DOHH2 (cell line): Measurements from ENCODE around the gene DNAJB4.
"Not testable (repeated sequence)": the region's sequence is repeated elsewhere in the genome, so short reads cannot be mapped to it uniquely, and the experiment has no call there.

Experiments used
- H3F3A ChIP-seq: fragments of 200-600 bp; sonication (generic), shearing (Covaris generic); 2 replicates; pipeline ENCODE4 v1.6.0; 2016; ENCODE audit warnings: antibody characterized with exemption, mild to moderate bottlenecking; ENCODE audit not compliant: control insufficient read depth, insufficient read depth
- H3K27ac ChIP-seq: fragments of 200-600 bp; sonication (generic); 2 replicates; pipeline ENCODE4 v1.5.1; 2014; ENCODE audit warnings: low read depth, mild to moderate bottlenecking, low read length, moderate library complexity
- H3K27me3 ChIP-seq: fragments of 200-600 bp; sonication (generic); 2 replicates; pipeline ENCODE4 v1.6.1; 2014; ENCODE audit warnings: mild to moderate bottlenecking, low read length, mixed read lengths; ENCODE audit not compliant: control insufficient read depth
- H3K36me3 ChIP-seq: fragments of 200-600 bp; sonication (generic); 2 replicates; pipeline ENCODE4 v1.6.1; 2014; ENCODE audit warnings: mild to moderate bottlenecking, low read length, moderate library complexity, mixed read lengths; ENCODE audit not compliant: control insufficient read depth
- H3K4me1 ChIP-seq: fragments of 200-600 bp; sonication (generic); 2 replicates; pipeline ENCODE4 v1.6.1; 2014; ENCODE audit warnings: mild to moderate bottlenecking, low read length, mixed read lengths; ENCODE audit not compliant: control insufficient read depth
- H3K4me2 ChIP-seq: fragments of 200-600 bp; sonication (generic); 2 replicates; pipeline ENCODE4 v1.6.0; 2014; ENCODE audit warnings: mild to moderate bottlenecking, low read length, moderate library complexity
- H3K4me3 ChIP-seq: fragments of 200-600 bp; sonication (generic); 2 replicates; pipeline ENCODE4 v1.5.1; 2014; ENCODE audit warnings: mild to moderate bottlenecking, low read length, mixed read lengths
- H3K79me2 ChIP-seq: fragments of 200-600 bp; sonication (generic); 2 replicates; pipeline ENCODE4 v1.6.1; 2014; ENCODE audit warnings: mild to moderate bottlenecking, low read length, mixed read lengths; ENCODE audit not compliant: control insufficient read depth
- H3K9me2 ChIP-seq: fragments of 200-600 bp; sonication (generic); replicated peaks from 2 replicates; pipeline ENCODE4 v1.6.1; 2014; ENCODE audit warnings: mild to moderate bottlenecking, low read length, mixed read lengths; ENCODE audit not compliant: control insufficient read depth
- H3K9me3 ChIP-seq: fragments of 200-600 bp; sonication (generic); 2 replicates; pipeline ENCODE4 v1.6.1; 2014; ENCODE audit warnings: antibody characterized with exemption, low read length, mixed read lengths; ENCODE audit not compliant: control insufficient read depth, insufficient read depth
- H4K20me1 ChIP-seq: fragments of 200-600 bp; sonication (generic); 2 replicates; pipeline ENCODE4 v1.6.0; 2014; ENCODE audit warnings: low read depth, mild to moderate bottlenecking, antibody characterized with exemption, low read length, moderate library complexity; ENCODE audit not compliant: control insufficient read depth, insufficient read depth
- EZH2phosphoT487 ChIP-seq: fragments of 200-600 bp; sonication (generic); IDR thresholded peaks from 2 replicates; pipeline ENCODE4 v1.6.1; 2017; ENCODE audit warnings: borderline replicate concordance, mild to moderate bottlenecking, antibody characterized with exemption, low read length, moderate library complexity, mixed read lengths
- TF ChIP-seq, protein P1 (sequence below): fragments of 200-600 bp; sonication (generic); IDR thresholded peaks from one replicate; pipeline ENCODE4 v1.5.1; 2014; ENCODE audit warnings: antibody characterized with exemption, mild to moderate bottlenecking, low read depth, low read length; ENCODE audit not compliant: poor library complexity, severe bottlenecking

Gene DNAJB4

DNA sequence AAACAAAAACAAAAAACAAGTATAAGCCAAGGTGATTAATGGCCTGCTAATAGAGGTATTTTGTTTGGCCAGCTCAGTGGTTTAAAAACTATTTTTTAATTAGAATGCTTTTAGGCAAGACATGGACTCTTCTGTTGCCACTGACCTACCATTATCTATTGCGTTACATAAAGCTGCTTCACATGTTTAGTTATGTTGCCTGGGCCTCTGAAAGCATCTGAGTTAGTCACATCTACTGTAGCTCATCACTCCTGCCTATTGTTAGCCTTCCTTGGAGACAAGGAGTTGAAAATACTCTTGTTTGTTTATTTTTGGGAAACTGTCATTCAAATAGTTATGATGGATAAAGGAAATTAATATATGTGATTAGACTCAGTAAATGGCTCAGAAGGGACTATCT lies 14.3 kb downstream of the DNAJB4 start:
- H3K9me3 ChIP-seq = no peaks in the 10 kb centered on the region
- H3F3A ChIP-seq = no peaks in the 10 kb centered on the region
- H3K4me1 ChIP-seq = no peaks in the 10 kb centered on the region
- H3K27me3 ChIP-seq = no peaks in the 10 kb centered on the region
- H3K27ac ChIP-seq = no peak overlapping the region
- no peak overlapping the region for H3K4me2 ChIP-seq
- no peaks in the 10 kb centered on the region for H3K79me2 ChIP-seq
- TF ChIP-seq EZH2phosphoT487 = no peak
- TF ChIP-seq, protein P1, sequence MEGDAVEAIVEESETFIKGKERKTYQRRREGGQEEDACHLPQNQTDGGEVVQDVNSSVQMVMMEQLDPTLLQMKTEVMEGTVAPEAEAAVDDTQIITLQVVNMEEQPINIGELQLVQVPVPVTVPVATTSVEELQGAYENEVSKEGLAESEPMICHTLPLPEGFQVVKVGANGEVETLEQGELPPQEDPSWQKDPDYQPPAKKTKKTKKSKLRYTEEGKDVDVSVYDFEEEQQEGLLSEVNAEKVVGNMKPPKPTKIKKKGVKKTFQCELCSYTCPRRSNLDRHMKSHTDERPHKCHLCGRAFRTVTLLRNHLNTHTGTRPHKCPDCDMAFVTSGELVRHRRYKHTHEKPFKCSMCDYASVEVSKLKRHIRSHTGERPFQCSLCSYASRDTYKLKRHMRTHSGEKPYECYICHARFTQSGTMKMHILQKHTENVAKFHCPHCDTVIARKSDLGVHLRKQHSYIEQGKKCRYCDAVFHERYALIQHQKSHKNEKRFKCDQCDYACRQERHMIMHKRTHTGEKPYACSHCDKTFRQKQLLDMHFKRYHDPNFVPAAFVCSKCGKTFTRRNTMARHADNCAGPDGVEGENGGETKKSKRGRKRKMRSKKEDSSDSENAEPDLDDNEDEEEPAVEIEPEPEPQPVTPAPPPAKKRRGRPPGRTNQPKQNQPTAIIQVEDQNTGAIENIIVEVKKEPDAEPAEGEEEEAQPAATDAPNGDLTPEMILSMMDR = no peak
- no peak overlapping the region for H3K4me3 ChIP-seq
- H3K36me3 ChIP-seq = no peaks in the 10 kb centered on the region
- no peaks in the 10 kb centered on the region for H3K9me2 ChIP-seq
- no peaks in the 10 kb centered on the region for H4K20me1 ChIP-seq

DNA sequence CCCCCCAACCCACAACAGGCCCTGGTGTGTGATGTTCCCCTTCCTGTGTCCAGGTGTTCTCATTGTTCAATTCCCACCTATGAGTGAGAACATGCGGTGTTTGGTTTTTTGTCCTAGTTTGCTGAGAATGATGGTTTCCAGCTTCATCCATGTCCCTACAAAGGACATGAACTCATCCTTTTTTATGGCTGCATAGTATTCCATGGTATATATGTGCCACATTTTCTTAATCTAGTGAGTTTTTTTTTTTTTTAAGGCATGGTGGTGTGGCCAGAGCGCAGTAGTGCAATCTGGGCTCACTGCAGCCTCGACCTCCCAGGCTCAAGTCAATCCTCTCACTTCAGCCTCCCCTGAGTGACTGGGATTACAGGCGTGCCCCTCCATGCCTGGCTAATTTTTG lies 16.4 kb downstream of the DNAJB4 start:
- not testable (repeated sequence) for H3K27me3 ChIP-seq, H3F3A ChIP-seq, H3K79me2 ChIP-seq, H3K36me3 ChIP-seq, H4K20me1 ChIP-seq, H3K4me3 ChIP-seq, H3K9me2 ChIP-seq, H3K27ac ChIP-seq, H3K4me2 ChIP-seq, H3K4me1 ChIP-seq, H3K9me3 ChIP-seq

DNA sequence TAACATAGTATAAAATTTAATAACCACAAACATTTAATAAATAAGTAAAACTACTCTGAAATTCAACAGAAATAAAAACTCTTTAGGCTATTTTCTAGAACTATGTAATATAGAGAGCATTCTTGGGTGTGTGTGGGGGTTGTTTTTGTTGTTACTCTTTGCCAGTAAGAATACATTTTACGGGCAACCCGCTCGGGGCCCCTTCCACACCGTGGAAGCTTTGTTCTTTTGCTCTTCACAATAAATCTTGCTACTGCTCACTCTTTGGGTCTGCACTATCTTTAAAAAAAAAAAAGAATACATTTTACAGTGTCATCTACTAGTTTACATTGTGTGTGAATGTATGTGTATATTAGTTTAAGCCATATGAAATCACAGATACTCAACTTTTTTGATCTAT lies 25.1 kb downstream of the DNAJB4 start:
- Histone ChIP-seq H4K20me1 (no peaks in the 10 kb centered on the region), H3K27ac (no peak overlapping the region), H3K27me3 (peaks cover 7% of the 10 kb centered on the region), H3K4me2 (no peak overlapping the region), H3K9me3 (no peaks in the 10 kb centered on the region), H3K4me3 (no peak overlapping the region), H3K4me1 (no peaks in the 10 kb centered on the region), H3K36me3 (no peaks in the 10 kb centered on the region), H3K9me2 (no peaks in the 10 kb centered on the region), H3K79me2 (no peaks in the 10 kb centered on the region), H3F3A (no peaks in the 10 kb centered on the region)
- TF ChIP-seq, protein P1 = no peak
- TF ChIP-seq EZH2phosphoT487 = no peak

DNA sequence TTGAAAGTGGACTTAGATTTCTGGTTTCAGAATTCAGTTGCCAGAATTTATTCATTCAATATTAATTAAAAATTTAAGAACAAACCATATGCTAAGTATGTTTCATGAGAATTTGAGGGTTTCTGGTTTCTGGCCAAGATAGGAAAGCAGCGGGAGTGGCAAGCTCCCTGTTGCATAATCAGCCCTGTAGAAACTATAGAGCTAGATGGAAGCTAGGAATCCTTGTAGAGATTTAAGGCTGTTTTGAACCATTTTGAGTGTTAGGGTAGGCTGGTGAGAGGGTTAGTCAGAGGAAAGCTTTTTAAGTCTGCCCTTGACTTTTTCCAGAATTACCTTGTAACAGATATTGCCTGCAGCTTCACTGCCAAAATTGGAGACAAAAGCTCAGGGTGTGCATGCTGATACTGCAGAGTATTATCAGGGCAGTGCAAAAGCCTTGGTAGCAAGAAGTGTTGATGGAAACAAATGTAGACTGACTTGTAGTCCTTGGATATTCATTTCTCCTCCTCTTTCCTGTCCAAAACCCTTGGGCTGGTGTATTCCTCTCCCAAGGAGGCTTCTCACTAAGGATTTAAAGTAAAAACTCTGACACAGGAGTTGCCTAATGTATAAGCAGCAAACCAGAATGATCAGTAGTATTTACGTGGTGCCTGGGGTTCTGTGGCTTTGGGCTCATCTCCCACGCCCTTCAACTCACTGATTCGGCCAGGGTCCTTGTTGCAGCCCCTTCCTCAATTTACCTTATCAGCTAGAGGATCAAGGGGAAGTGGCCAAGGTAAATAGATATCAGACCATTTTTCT lies 28.5 kb downstream of the DNAJB4 start:
- Histone ChIP-seq H3F3A (no peaks in the 10 kb centered on the region), H3K9me2 (no peaks in the 10 kb centered on the region), H4K20me1 (no peaks in the 10 kb centered on the region), H3K4me2 (no peak overlapping the region), H3K4me1 (no peaks in the 10 kb centered on the region), H3K27me3 (peaks cover 12% of the 10 kb centered on the region), H3K36me3 (no peaks in the 10 kb centered on the region), H3K79me2 (no peaks in the 10 kb centered on the region), H3K4me3 (no peak overlapping the region), H3K9me3 (no peaks in the 10 kb centered on the region), H3K27ac (no peak overlapping the region)
- TF ChIP-seq, protein P1 = no peak
- TF ChIP-seq EZH2phosphoT487 = no peak
